H9 (cell line): ENCODE results near the gene CHN2. TPM values are rescaled to one million over a fixed set of nuclear protein-coding genes. Genes with fewer than 3 reads are reported as not detected.

ENCODE experiments used
- DNase-seq: peaks from one replicate; pipeline ENCODE4 v3.0.0-alpha.2; 2017
- H2AFZ ChIP-seq: one replicate; pipeline ENCODE4 v1.6.1; 2013; ENCODE audit warnings: mild to moderate bottlenecking, low read length, control low read depth, moderate library complexity
- H2AK5ac ChIP-seq: 2 replicates; pipeline ENCODE4 v1.6.1; 2013; ENCODE audit warnings: low read length, control low read depth, mixed read lengths; ENCODE audit not compliant: insufficient read length
- H2BK120ac ChIP-seq: one replicate; pipeline ENCODE4 v1.6.1; 2013; ENCODE audit warnings: low read depth, mild to moderate bottlenecking, low read length, control low read depth, inconsistent platforms; ENCODE audit not compliant: poor library complexity, severe bottlenecking
- H2BK12ac ChIP-seq: 2 replicates; pipeline ENCODE4 v1.6.1; 2013; ENCODE audit warnings: low read length, control low read depth, mixed read lengths, low read depth; ENCODE audit not compliant: insufficient read length
- H2BK15ac ChIP-seq: 2 replicates; pipeline ENCODE4 v1.6.1; 2013; ENCODE audit warnings: low read depth, low read length, control low read depth
- H2BK20ac ChIP-seq: one replicate; pipeline ENCODE4 v1.6.1; 2013; ENCODE audit warnings: low read depth, mild to moderate bottlenecking, low read length, control low read depth, inconsistent platforms; ENCODE audit not compliant: poor library complexity, severe bottlenecking
- H2BK5ac ChIP-seq: 2 replicates; pipeline ENCODE4 v1.6.1; 2013; ENCODE audit warnings: low read length, control low read depth, mixed read lengths; ENCODE audit not compliant: insufficient read length
- H3K14ac ChIP-seq: 2 replicates; pipeline ENCODE4 v1.6.1; 2013; ENCODE audit warnings: low read length, control low read depth; ENCODE audit not compliant: insufficient read depth
- H3K18ac ChIP-seq: 2 replicates; pipeline ENCODE4 v1.6.1; 2013; ENCODE audit warnings: low read depth, mild to moderate bottlenecking, mixed read lengths, low read length, control low read depth; ENCODE audit not compliant: insufficient read length
- H3K23ac ChIP-seq: 2 replicates; pipeline ENCODE4 v1.6.1; 2013; ENCODE audit warnings: low read length, control low read depth, mixed read lengths, low read depth; ENCODE audit not compliant: insufficient read length
- H3K23me2 ChIP-seq: 2 replicates; pipeline ENCODE4 v1.6.1; 2013; ENCODE audit warnings: low read depth, mild to moderate bottlenecking, mixed read lengths, low read length, control low read depth; ENCODE audit not compliant: insufficient read length, poor library complexity, severe bottlenecking
- H3K27ac ChIP-seq: 2 replicates; pipeline ENCODE4 v1.5.1; 2013; ENCODE audit warnings: low read length, control low read depth, mixed read lengths, low read depth; ENCODE audit not compliant: insufficient read length
- H3K27me3 ChIP-seq: 2 replicates; pipeline ENCODE4 v1.6.1; 2013; ENCODE audit warnings: low read length, control low read depth, inconsistent platforms; ENCODE audit not compliant: insufficient read depth
- H3K4ac ChIP-seq: 2 replicates; pipeline ENCODE4 v1.6.1; 2013; ENCODE audit warnings: low read depth, mild to moderate bottlenecking, control low read depth, inconsistent platforms, low read length, moderate library complexity
- H3K4me1 ChIP-seq: 2 replicates; pipeline ENCODE4 v1.6.1; 2013; ENCODE audit warnings: low read length, control low read depth, inconsistent platforms; ENCODE audit not compliant: insufficient read depth
- H3K4me2 ChIP-seq: 2 replicates; pipeline ENCODE4 v1.6.1; 2013; ENCODE audit warnings: low read length, control low read depth, mixed read lengths; ENCODE audit not compliant: insufficient read length, insufficient read depth
- H3K56ac ChIP-seq: 2 replicates; pipeline ENCODE4 v1.6.1; 2013; ENCODE audit warnings: low read depth, mild to moderate bottlenecking, mixed read lengths, low read length, control low read depth; ENCODE audit not compliant: insufficient read length
- H3K79me1 ChIP-seq: 2 replicates; pipeline ENCODE4 v1.6.1; 2013; ENCODE audit warnings: low read depth, mild to moderate bottlenecking, moderate library complexity, low read length, control low read depth, inconsistent platforms; ENCODE audit not compliant: insufficient read depth, poor library complexity, severe bottlenecking
- H3K79me2 ChIP-seq: 2 replicates; pipeline ENCODE4 v1.6.1; 2013; ENCODE audit warnings: low read length, control low read depth, inconsistent platforms; ENCODE audit not compliant: insufficient read depth
- H3K9ac ChIP-seq: 2 replicates; pipeline ENCODE4 v1.6.1; 2013; ENCODE audit warnings: low read length, control low read depth, mixed read lengths; ENCODE audit not compliant: insufficient read length; ENCODE audit errors: extremely low read depth
- H3K9me3 ChIP-seq: one replicate; pipeline ENCODE4 v1.6.1; 2013; ENCODE audit warnings: low read depth, low read length, inconsistent platforms; ENCODE audit not compliant: control insufficient read depth
- H3T11ph ChIP-seq: one replicate; pipeline ENCODE4 v1.6.1; 2013; ENCODE audit warnings: mild to moderate bottlenecking, low read length, control low read depth, inconsistent platforms
- H4K20me1 ChIP-seq: one replicate; pipeline ENCODE4 v1.6.1; 2013; ENCODE audit not compliant: control insufficient read depth, insufficient read length, insufficient read depth
- H4K5ac ChIP-seq: 2 replicates; pipeline ENCODE4 v1.6.1; 2013; ENCODE audit warnings: low read depth, mild to moderate bottlenecking, mixed read lengths, low read length, control low read depth; ENCODE audit not compliant: insufficient read length
- H4K8ac ChIP-seq: replicated peaks from 2 replicates; pipeline ENCODE4 v1.6.1; 2013; ENCODE audit warnings: low read length, control low read depth, mixed read lengths, low read depth; ENCODE audit not compliant: insufficient read length
- H4K91ac ChIP-seq: 2 replicates; pipeline ENCODE4 v1.6.1; 2013; ENCODE audit warnings: low read depth, mild to moderate bottlenecking, moderate library complexity, mixed read lengths, low read length, control low read depth; ENCODE audit not compliant: insufficient read length
- H3K27ac Mint-ChIP-seq, 3 experiments: 2 replicates in 2 of 3; 3 replicates in 1 of 3; pipeline ENCODE4 v1.8.0; 2020 to 2021; ENCODE audit warnings: mixed read lengths in 3 of 3, mild to moderate bottlenecking in 1 of 3, moderate library complexity in 1 of 3
- H3K27me3 Mint-ChIP-seq: 2 replicates; pipeline ENCODE4 v1.8.0; 2021; ENCODE audit warnings: low read depth, mild to moderate bottlenecking, moderate library complexity, mixed read lengths
- H3K36me3 Mint-ChIP-seq, 3 experiments: 2 replicates in 2 of 3; 3 replicates in 1 of 3; pipeline ENCODE4 v1.8.0; 2020 to 2021; ENCODE audit warnings: low read depth in 3 of 3, mixed read lengths in 3 of 3; ENCODE audit not compliant: insufficient read depth in 1 of 3
- H3K4me1 Mint-ChIP-seq, 2 experiments: 2 replicates each; pipeline ENCODE4 v1.8.0; 2020; ENCODE audit warnings: mixed read lengths in 2 of 2
- H3K4me3 Mint-ChIP-seq, 2 experiments: 2 replicates in 1 of 2; 3 replicates in 1 of 2; pipeline ENCODE4 v1.8.0; 2020 to 2021; ENCODE audit warnings: mild to moderate bottlenecking in 2 of 2, mixed read lengths in 2 of 2, moderate library complexity in 1 of 2
- H3K9me3 Mint-ChIP-seq, 2 experiments: 2 replicates in 1 of 2; 3 replicates in 1 of 2; pipeline ENCODE4 v1.8.0; 2020; ENCODE audit warnings: mild to moderate bottlenecking in 2 of 2, mixed read lengths in 2 of 2, moderate library complexity in 1 of 2
- WGBS: extraction: QIAGEN DNeasy Blood & Tissue Kit; methylation state at CpG from one replicate; pipeline ENCODE4 v1.1.7; 2013; ENCODE audit warnings: missing lambda C conversion rate, low lambda C conversion rate, mixed read lengths; ENCODE audit not compliant: insufficient read length; ENCODE audit errors: extremely low coverage; 5-methylcytosine and 5-hydroxymethylcytosine counted together
- total RNA-seq: library from RNA; stranded (reverse); gene quantifications from 2 replicates; pipeline ENCODE4 v1.2.1, GENCODE V29; 2021
- TF ChIP-seq, protein P1 (sequence below): fragments of 200-600 bp; sonication (generic); conservative IDR thresholded peaks from 3 replicates; pipeline ENCODE4 v1.8.0; 2021; ENCODE audit warnings: antibody characterized with exemption, mild to moderate bottlenecking

Gene CHN2
- total RNA-seq, 1 experiment from 2014 or later: 3.3 TPM

DNA sequence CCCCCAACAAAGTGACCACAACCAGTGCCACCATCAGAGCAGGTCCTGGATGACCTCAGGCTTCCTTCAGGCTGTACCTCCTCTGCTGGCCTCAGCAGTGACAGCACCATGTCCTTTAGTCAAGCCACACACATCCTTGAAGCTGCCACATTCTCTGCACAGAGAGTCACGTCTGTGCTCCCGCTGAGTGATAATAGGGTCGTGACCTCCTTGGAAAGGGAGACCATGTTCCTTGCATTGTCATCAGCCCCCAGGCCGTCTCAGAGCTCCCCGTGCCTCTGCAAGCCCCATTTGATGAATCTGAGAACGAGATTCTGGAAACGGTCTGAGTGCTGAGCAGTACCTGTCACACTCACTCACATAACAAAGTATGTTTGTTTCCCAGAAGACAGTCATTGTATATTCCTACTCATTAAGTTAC lies 262.6 kb downstream of the CHN2 start:
- no peaks in the 10 kb centered on the region; the same call in 1 of the 2 replicates for H3K27me3 Mint-ChIP-seq
- 0 out of 2 replicates have a peak, but pooled peaks cover 2% of the 10 kb centered on the region for H3K4me1 ChIP-seq
- no peak overlapping the region for H2AK5ac ChIP-seq
- H3K4me1 Mint-ChIP-seq: peaks cover 15 to 16% of the 10 kb centered on the region in 2 experiments
- H3K9ac ChIP-seq: no peak overlapping the region
- no peak overlapping the region for H3T11ph ChIP-seq
- no peak overlapping the region for H3K14ac ChIP-seq
- H3K36me3 Mint-ChIP-seq: no peaks in the 10 kb centered on the region
- peaks cover 5% of the 10 kb centered on the region for H3K23me2 ChIP-seq
- no peak overlapping the region for H2AFZ ChIP-seq
- no peaks in the 10 kb centered on the region for H3K9me3 ChIP-seq
- no peak overlapping the region for H3K23ac ChIP-seq
- no peak overlapping the region for H3K4ac ChIP-seq
- no peaks in the 10 kb centered on the region for H4K20me1 ChIP-seq
- H4K8ac ChIP-seq: no peak overlapping the region
- no peak overlapping the region for H3K56ac ChIP-seq
- no peak overlapping the region for H3K27ac Mint-ChIP-seq
- no peak overlapping the region for H2BK5ac ChIP-seq
- H3K18ac ChIP-seq: no peak overlapping the region
- no peak for DNase-seq
- no peaks in the 10 kb centered on the region for H3K27me3 ChIP-seq
- H2BK120ac ChIP-seq: no peak overlapping the region
- no peak overlapping the region for H3K4me2 ChIP-seq
- no CpG with 5 or more reads among the region's 7 CpGs for WGBS
- no peak overlapping the region for H2BK15ac ChIP-seq
- no peak overlapping the region for H4K91ac ChIP-seq
- no peak overlapping the region for H3K27ac ChIP-seq
- H3K79me1 ChIP-seq: no peaks in the 10 kb centered on the region
- no peak overlapping the region for H2BK20ac ChIP-seq
- no peaks in the 10 kb centered on the region for H3K79me2 ChIP-seq
- TF ChIP-seq, protein P1, sequence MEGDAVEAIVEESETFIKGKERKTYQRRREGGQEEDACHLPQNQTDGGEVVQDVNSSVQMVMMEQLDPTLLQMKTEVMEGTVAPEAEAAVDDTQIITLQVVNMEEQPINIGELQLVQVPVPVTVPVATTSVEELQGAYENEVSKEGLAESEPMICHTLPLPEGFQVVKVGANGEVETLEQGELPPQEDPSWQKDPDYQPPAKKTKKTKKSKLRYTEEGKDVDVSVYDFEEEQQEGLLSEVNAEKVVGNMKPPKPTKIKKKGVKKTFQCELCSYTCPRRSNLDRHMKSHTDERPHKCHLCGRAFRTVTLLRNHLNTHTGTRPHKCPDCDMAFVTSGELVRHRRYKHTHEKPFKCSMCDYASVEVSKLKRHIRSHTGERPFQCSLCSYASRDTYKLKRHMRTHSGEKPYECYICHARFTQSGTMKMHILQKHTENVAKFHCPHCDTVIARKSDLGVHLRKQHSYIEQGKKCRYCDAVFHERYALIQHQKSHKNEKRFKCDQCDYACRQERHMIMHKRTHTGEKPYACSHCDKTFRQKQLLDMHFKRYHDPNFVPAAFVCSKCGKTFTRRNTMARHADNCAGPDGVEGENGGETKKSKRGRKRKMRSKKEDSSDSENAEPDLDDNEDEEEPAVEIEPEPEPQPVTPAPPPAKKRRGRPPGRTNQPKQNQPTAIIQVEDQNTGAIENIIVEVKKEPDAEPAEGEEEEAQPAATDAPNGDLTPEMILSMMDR: no peak
- H2BK12ac ChIP-seq: no peak overlapping the region
- H3K9me3 Mint-ChIP-seq: no peaks in the 10 kb centered on the region
- H4K5ac ChIP-seq: no peak overlapping the region
- no peak overlapping the region for H3K4me3 Mint-ChIP-seq
